Transverse colon (tissue), 4 donors: ENCODE data around the gene RGP1. TPM values are rescaled to one million over a fixed set of nuclear protein-coding genes. Genes with fewer than 3 reads are reported as not detected.

ENCODE experiments used
- DNase-seq: peaks from one replicate; pipeline ENCODE4 v3.0.0-alpha.2; 2019
- H3K27ac ChIP-seq, 4 donors: fragments of 200-600 bp; sonication (generic); 2 replicates each; pipeline ENCODE4 v1.5.1; 2016 to 2018; ENCODE audit warnings: inconsistent platforms in 4 of 4
- H3K27me3 ChIP-seq: fragments of 200-600 bp; sonication (generic); 2 replicates; pipeline ENCODE4 v1.5.1; 2017; ENCODE audit warnings: inconsistent platforms
- H3K36me3 ChIP-seq, 4 donors: fragments of 200-600 bp; sonication (generic); 2 replicates each; pipeline ENCODE4 v1.5.1; 2017 to 2019; ENCODE audit warnings: inconsistent platforms in 4 of 4
- H3K4me1 ChIP-seq, 4 donors: fragments of 200-600 bp; sonication (generic); 2 replicates each; pipeline ENCODE4 v1.5.1; 2017 to 2020; ENCODE audit warnings: inconsistent platforms in 4 of 4
- H3K4me3 ChIP-seq, 4 donors: fragments of 200-600 bp; sonication (generic); 1 replicate in 1 of 4; 2 replicates in 3 of 4; pipeline versions ENCODE4 v1.5.1 to v1.6.1; 2017 to 2019; ENCODE audit warnings: inconsistent platforms in 4 of 4
- H3K9me3 ChIP-seq, 2 donors: fragments of 200-600 bp; sonication (generic); 2 replicates each; pipeline ENCODE4 v1.5.1; 2017 to 2019; ENCODE audit warnings: inconsistent platforms in 2 of 2
- EP300 ChIP-seq: sonication (generic); formaldehyde crosslinking; IDR thresholded peaks from one replicate; pipeline ENCODE4 v1.6.1; 2017; ENCODE audit warnings: antibody characterized with exemption, low read depth
- POLR2A ChIP-seq: fragments of 450-650 bp; IDR thresholded peaks from one replicate; pipeline ENCODE4 v1.6.1; 2016; ENCODE audit warnings: antibody characterized with exemption, mild to moderate bottlenecking, moderate library complexity
- POLR2AphosphoS5 ChIP-seq, 3 donors: sonication (generic); formaldehyde crosslinking; IDR thresholded peaks; one replicate each; pipeline ENCODE4 v1.6.1; 2016; ENCODE audit warnings: antibody characterized with exemption in 3 of 3
- WGBS, 2 donors: methylation state at CpG; one replicate each; pipeline ENCODE4 v1.1.5; 2018; ENCODE audit warnings: low coverage in 1 of 2; 5-methylcytosine and 5-hydroxymethylcytosine counted together
- in situ Hi-C, 4 donors: fragments of 200-750 bp; cut with MboI; loops; one replicate each; pipeline versions ENCODE4 v1.15.0 to v1.15.1; 2017; ENCODE audit warnings: low sequenced_read_pairs in 3 of 4, low pct_ligation_motif_present in 1 of 4, low pct_unique_long_range_greater_than_20kb in 1 of 4
- intact Hi-C: fragments of 100-400 bp; cut with DNase I; formaldehyde crosslinking; loops from one replicate; pipeline ENCODE4 v1.15.1; 2023; ENCODE audit warnings: low total_unique reads
- total RNA-seq, 4 donors: library from RNA; depleted of rRNA; stranded (reverse); fragments of >200 nt; gene quantifications; one replicate each; pipeline ENCODE4 v1.1.0, GENCODE V29; 2016
- TF ChIP-seq, protein P1 (sequence below), 5 experiments: fragments of 200-600 bp in 3 of 5; fragments of 450-650 bp in 2 of 5; sonication (generic) in 3 of 5; IDR thresholded peaks; 1 replicate in 2 of 5; 2 replicates in 3 of 5; pipeline ENCODE4 v1.5.1; 2016 to 2017; ENCODE audit warnings: antibody characterized with exemption in 5 of 5, inconsistent platforms in 3 of 5, mild to moderate bottlenecking in 2 of 5, moderate library complexity in 1 of 5

The RGP1 gene
- total RNA-seq, 4 donors from 2014 or later = 30.3 to 47.5 (median 43.7) TPM

DNA sequence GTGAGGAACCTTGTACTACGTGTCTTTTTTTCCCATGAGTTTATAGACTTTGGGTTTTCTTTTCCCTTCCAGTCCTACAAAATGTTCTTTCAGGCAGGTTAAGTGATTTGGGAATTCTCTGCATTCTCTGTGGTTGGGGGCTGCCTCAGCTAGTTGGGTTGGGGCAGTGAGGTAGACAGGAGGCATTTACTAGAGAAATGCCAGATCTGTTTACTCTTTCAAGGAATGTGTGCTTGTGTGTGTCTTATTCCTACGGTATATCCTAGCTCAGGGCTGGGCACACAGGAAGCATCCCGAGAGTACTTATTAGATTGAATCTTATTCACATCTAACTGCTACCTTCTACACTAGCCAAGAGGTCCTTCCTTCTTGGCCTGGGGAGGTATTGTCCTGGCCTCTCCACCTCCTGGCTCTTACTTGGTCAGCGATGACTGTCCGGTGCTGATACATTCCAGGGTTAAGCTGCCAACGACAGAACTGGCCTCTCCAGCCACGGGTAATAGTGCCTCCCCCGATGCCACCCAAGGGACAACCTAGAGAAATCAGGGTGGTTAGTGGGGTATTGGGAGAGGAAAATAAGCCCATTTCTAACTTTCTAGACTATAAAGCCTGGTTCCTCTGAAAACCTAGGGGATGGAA is 5.1 kb upstream of the RGP1 start:
- H3K9me3 ChIP-seq = no peaks in the 10 kb centered on the region
- no peak for TF ChIP-seq EP300
- TF ChIP-seq POLR2A = no peak
- no peak for TF ChIP-seq POLR2AphosphoS5 (IDR thresholded peaks at IDR 0.05)
- TF ChIP-seq, protein P1, sequence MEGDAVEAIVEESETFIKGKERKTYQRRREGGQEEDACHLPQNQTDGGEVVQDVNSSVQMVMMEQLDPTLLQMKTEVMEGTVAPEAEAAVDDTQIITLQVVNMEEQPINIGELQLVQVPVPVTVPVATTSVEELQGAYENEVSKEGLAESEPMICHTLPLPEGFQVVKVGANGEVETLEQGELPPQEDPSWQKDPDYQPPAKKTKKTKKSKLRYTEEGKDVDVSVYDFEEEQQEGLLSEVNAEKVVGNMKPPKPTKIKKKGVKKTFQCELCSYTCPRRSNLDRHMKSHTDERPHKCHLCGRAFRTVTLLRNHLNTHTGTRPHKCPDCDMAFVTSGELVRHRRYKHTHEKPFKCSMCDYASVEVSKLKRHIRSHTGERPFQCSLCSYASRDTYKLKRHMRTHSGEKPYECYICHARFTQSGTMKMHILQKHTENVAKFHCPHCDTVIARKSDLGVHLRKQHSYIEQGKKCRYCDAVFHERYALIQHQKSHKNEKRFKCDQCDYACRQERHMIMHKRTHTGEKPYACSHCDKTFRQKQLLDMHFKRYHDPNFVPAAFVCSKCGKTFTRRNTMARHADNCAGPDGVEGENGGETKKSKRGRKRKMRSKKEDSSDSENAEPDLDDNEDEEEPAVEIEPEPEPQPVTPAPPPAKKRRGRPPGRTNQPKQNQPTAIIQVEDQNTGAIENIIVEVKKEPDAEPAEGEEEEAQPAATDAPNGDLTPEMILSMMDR (IDR thresholded peaks at IDR 0.05) = no peak
- in situ Hi-C loops = loop anchor here in 1 of 4 donors (10.0 kb wide), 1 partner anchor 89 kb away; the partner anchor contains the start of genes CCDC107, RMRP and SIT1
- H3K27me3 ChIP-seq = no peaks in the 10 kb centered on the region
- WGBS, 2 donors = 57 to 83% methylated on average over 3 to 8 of the region's 8 CpGs
- intact Hi-C loops = no loop called here
- no peak overlapping the region for H3K4me3 ChIP-seq
- peaks cover 0 to 51% (median 17%) of the 10 kb centered on the region in 4 donors for H3K36me3 ChIP-seq
- peaks cover 6 to 37% (median 28%) of the 10 kb centered on the region in 4 donors for H3K4me1 ChIP-seq
- DNase-seq = no peak
- peak overlapping the region in 1 of 4 donors; percentile 52 for H3K27ac ChIP-seq

DNA sequence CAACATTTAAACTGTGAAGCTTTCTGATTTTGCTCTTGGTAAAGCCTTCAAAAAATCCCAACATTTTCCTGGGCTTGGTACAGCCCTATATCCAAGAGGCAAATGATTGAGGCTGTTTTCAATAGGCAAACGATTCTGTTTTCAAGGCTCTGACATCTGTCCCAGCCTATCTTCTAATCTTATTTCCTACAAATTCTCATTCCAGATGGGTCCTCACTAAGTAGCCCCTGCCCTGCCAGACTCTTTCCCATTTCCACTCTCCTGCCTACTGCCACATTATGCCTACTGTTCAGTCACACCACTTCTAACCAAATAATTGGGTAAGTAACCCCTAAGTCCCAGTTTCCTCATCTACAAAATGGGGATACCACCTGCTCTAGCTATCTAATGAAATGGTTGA is 3.5 kb upstream of the RGP1 start:
- no peak for DNase-seq
- 40 to 53% methylated on average over 1 of the region's 1 CpG for WGBS, 2 donors
- intact Hi-C loops = no loop called here
- Histone ChIP-seq H3K36me3 (peaks cover 0 to 36% (median 10%) of the 10 kb centered on the region in 4 donors), H3K4me3 (peak overlapping the region in 3 of 4 donors; percentile 71 to 93 (median 72)), H3K27me3 (no peaks in the 10 kb centered on the region), H3K27ac (peak overlapping the region; percentile 17 to 97 (median 72)), H3K9me3 (no peaks in the 10 kb centered on the region), H3K4me1 (peaks cover 6 to 45% (median 38%) of the 10 kb centered on the region in 4 donors)
- TF ChIP-seq EP300 = no peak
- TF ChIP-seq POLR2AphosphoS5 (IDR thresholded peaks at IDR 0.05) = no peak
- in situ Hi-C loops = loop anchor here in 1 of 4 donors (10.0 kb wide), 1 partner anchor 91 kb away; the partner anchor contains the start of genes CCDC107, RMRP and SIT1

DNA sequence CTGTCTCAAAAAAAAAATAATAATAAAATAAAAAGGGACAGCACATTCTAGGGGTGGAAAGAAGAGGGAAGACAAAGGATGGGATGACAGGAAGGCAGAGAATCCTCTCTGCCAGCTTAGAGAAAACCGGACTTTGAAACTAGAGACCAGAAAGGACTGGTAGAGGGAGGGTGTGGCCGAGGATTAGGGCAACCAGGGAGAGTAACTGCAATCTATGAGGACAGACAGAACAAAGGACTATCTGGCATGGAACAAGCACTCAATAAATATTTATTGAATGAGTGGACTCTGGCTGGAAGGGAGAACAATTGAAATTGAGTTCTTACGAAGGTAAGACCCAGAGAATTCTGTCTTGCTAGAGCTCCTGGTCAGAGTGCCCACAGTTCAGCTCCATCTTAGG is 2.5 kb upstream of the RGP1 start:
- peak; percentile 61 for DNase-seq
- TF ChIP-seq, protein P1 (IDR thresholded peaks at IDR 0.05) = no peak
- TF ChIP-seq POLR2A = peak; percentile 31
- TF ChIP-seq POLR2AphosphoS5 (IDR thresholded peaks at IDR 0.05) = peak in 2 of 3 donors; percentile 27 to 64
- TF ChIP-seq EP300 = no peak
- H3K9me3 ChIP-seq = no peaks in the 10 kb centered on the region
- peak overlapping the region; percentile 92 to 97 (median 94) for H3K27ac ChIP-seq
- peaks cover 0 to 31% (median 12%) of the 10 kb centered on the region in 4 donors for H3K36me3 ChIP-seq
- intact Hi-C loops (no loop called here), in situ Hi-C loops (loop anchor here in 1 of 4 donors (10.0 kb wide), 1 partner anchor 92 kb away; the partner anchor contains the start of genes CCDC107, RMRP and SIT1)
- H3K4me1 ChIP-seq = peaks cover 6 to 47% (median 38%) of the 10 kb centered on the region in 4 donors
- peak overlapping the region; percentile 20 to 93 (median 72) for H3K4me3 ChIP-seq
- no peaks in the 10 kb centered on the region for H3K27me3 ChIP-seq
- 0 to 30% methylated on average over 2 to 3 of the region's 3 CpGs for WGBS, 2 donors

DNA sequence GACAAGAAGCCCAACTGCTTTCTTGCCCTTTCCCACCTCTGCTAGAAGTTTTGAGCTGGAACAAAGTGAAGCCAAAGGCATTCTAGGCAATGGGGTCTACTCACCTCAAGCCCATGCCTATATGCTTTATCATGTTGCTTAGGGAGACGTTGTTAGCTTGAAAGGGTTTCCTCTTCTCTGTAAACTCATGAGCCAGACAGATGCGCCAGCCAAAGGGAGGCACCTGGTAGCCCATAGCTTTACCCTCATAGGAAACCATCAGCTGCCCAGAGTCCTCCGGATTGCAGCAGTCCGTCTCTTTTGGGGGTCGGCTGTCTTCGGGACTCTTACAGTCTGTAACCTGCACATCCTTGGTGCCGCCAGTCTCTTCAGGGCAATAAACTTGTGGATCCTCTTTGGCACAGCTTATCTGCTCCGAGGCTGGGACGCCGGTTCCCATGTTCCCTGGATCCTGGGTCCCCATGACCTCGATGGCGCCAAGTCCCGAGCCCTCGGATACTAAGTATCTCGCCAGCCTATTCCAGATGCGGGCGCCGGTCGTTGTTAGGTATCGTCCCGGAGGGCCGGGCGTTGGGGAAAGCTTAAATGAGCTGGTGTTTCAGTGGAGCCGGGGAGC is 737 bp upstream of the RGP1 start:
- Histone ChIP-seq H3K36me3 (peaks cover 0 to 33% (median 10%) of the 10 kb centered on the region in 4 donors), H3K9me3 (no peaks in the 10 kb centered on the region), H3K27me3 (no peaks in the 10 kb centered on the region), H3K27ac (peak overlapping the region; percentile 92 to 97 (median 94)), H3K4me1 (peaks cover 6 to 47% (median 38%) of the 10 kb centered on the region in 4 donors), H3K4me3 (peak overlapping the region; percentile 20 to 93 (median 72))
- in situ Hi-C loops (loop anchor here in 1 of 4 donors (10.0 kb wide), 1 partner anchor 94 kb away; the partner anchor contains the start of genes CCDC107, RMRP and SIT1), intact Hi-C loops (no loop called here)
- WGBS, 2 donors = 1% methylated on average over 21 of the region's 24 CpGs; no CpG with 5 or more reads in 1 of the 2 donors
- no peak for DNase-seq
- no peak for TF ChIP-seq EP300
